Fibroblast of the aortic adventitia (primary cell): ENCODE data around the gene ANO6. TPM values are rescaled to one million over a fixed set of nuclear protein-coding genes. Genes with fewer than 3 reads are reported as not detected.

Experiments
- DNase-seq: peaks from one replicate; pipeline ENCODE4 v3.0.0-alpha.2; 2010; ENCODE audit warnings: low read depth
- H3K4me3 ChIP-seq: 2 replicates; pipeline ENCODE4 v1.5.1; 2011; ENCODE audit warnings: low read depth, mild to moderate bottlenecking, control low read depth, low read length, moderate library complexity
- total RNA-seq: library from RNA; depleted of rRNA; stranded (reverse); fragments of >200 nt; gene quantifications from 2 replicates; pipeline ENCODE4 v1.2.3, GENCODE V29; 2012; ENCODE audit warnings: low replicate concordance
- TF ChIP-seq, protein P1 (sequence below): IDR thresholded peaks from 2 replicates; pipeline ENCODE4 v1.5.1; 2011; ENCODE audit warnings: mild to moderate bottlenecking, low read length, control low read depth, inconsistent platforms; ENCODE audit not compliant: insufficient read depth

The ANO6 gene
- total RNA-seq, 1 donor: 81.2 TPM

DNA sequence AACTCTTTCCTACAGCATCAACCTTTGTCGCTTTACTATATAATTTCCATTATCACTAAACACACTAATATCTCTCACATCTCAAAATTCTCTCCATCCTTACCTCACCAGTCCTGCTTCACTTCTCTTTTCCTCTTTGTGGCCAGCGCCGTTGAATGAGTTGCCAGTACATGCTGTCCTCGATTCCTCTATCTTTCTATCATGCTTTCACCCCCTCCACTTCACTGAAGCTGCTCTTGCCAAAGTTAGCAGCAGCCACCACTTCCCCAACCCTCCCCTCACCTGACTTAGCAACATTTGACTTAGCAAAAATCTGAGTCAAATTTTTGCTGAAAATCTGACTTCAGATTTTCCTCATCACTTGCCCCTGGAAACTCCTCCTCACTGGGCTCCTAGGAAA, 210.4 kb downstream of the ANO6 start:
- TF ChIP-seq, protein P1, sequence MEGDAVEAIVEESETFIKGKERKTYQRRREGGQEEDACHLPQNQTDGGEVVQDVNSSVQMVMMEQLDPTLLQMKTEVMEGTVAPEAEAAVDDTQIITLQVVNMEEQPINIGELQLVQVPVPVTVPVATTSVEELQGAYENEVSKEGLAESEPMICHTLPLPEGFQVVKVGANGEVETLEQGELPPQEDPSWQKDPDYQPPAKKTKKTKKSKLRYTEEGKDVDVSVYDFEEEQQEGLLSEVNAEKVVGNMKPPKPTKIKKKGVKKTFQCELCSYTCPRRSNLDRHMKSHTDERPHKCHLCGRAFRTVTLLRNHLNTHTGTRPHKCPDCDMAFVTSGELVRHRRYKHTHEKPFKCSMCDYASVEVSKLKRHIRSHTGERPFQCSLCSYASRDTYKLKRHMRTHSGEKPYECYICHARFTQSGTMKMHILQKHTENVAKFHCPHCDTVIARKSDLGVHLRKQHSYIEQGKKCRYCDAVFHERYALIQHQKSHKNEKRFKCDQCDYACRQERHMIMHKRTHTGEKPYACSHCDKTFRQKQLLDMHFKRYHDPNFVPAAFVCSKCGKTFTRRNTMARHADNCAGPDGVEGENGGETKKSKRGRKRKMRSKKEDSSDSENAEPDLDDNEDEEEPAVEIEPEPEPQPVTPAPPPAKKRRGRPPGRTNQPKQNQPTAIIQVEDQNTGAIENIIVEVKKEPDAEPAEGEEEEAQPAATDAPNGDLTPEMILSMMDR: no peak
- no peak for DNase-seq

DNA sequence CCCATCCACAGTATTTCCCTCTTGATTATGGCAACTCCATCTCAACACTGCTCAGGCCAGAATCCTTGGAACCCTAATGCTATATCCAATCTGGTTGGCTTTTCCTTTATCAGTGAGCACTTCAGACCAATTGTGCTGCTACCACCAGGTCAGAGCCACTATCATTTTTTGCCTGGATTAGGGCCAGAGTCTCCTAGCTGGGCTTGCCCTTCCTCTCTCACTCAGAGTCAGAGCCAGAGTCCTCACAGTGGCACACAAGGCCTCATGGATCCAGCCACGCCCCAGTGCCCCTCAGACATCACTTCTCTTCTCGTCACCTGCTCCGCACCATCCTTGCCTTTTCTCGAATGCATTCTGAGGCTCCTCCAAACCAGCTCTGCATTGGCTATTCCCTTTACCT, 211.1 kb downstream of the ANO6 start:
- DNase-seq: no peak
- TF ChIP-seq, protein P1: no peak
- H3K4me3 ChIP-seq: no peak overlapping the region

More for the DNA sequence above, 210.4 kb downstream of the ANO6 start:
- H3K4me3 ChIP-seq: no peak overlapping the region

DNA sequence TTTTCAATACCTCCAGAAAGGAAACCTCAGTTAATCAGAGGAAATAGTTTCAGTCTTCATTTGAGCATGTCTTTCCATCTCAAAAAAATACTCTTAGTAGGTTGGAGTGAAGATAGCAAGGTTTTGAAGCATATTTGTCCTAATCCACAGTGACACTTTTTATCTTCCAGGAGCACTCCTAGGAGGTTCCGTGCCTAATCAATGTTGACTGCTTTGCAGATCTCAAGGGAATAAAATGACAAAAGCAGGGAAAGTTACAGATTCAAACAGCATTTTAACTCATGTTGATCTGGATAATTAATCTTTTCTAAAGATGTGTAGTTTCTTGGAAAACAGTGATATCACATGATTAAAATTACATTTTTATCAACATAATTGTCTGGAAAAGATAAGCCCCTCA, 213.9 kb downstream of the ANO6 start:
- TF ChIP-seq, protein P1: no peak
- no peak for DNase-seq
- H3K4me3 ChIP-seq: no peak overlapping the region

DNA sequence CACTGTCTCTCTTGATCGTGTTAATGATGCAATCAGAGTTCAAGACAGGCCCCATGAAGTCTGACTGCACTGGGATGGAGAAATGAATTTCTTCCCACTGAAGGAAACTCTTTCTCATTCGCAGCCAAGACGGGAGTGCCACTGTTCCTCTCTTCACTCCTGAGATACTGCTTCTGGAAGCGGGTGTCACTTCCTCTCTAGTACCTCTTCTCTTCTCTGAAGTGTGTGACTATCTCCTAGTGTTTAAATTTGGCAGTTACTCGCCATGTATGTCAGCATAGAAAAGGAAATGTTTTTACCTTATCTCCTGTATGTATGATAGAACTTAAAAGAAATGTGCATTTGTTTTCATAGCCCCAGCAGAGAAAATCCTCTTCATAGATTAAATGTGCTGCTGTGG, 215.2 kb downstream of the ANO6 start:
- TF ChIP-seq, protein P1: no peak
- no peak for DNase-seq
- H3K4me3 ChIP-seq: no peak overlapping the region

DNA sequence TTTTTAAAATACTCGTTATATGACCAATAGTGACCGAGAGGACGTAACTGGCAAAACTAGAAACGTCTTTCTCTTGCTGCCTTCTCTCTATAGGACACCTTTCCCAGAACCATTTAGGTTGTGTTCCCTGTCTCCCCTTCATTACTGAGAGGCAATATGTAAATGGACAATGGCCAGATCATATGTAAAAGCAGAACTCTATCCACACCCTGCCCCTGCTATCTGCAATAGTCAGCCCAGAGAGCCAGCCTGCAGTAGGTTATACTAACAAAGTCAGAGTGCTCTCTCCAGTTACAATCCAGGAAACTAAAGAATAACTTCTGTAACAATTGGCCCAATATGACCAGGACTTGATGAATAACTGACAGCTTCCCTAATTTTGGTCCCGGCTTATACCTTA, 216.8 kb downstream of the ANO6 start:
- no peak overlapping the region for H3K4me3 ChIP-seq

DNA sequence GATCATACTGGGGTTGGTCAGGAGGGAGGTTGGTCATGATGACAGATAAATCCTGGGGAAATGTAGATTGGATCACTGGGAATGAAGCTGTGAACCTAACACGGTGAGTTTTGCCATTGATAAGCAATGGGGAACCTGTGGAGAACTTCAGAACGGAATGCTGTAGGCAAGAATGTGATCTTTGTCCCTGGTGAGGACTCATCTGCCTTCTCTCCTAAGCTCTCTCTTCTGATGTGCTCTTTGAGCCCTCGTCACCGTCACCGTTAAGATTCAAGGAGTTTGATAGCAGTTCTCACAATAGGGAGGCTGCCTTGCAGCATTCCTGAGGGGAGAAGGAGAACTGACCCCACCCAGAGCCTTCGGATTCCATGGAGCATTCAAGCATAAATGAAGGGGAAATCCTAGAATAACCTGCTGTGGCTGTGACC, 217.6 kb downstream of the ANO6 start:
- TF ChIP-seq, protein P1: no peak
- no peak overlapping the region for H3K4me3 ChIP-seq
- no peak for DNase-seq

More for the DNA sequence above, 216.8 kb downstream of the ANO6 start:
- TF ChIP-seq, protein P1: no peak
- no peak for DNase-seq

DNA sequence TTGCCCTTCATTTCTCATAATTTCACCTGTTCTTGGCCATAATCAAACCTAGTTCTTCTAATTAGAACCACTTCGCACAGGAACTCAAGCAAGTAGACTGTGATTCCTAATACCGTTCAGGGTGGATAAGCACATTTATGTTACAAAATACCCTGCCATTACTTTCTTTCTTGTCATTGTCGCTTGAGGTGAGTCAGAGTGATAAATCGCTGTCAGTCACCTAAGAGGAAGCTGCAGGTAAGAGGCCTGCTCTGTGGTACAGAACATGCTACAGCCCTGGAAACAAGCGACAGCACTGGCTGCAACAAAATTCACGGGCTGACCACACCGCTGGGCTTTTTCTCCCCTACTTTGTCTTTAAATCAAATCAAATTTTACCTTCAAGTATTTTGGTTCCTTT, 218.2 kb downstream of the ANO6 start:
- DNase-seq: no peak
- H3K4me3 ChIP-seq: no peak overlapping the region
- TF ChIP-seq, protein P1: no peak
